Measurements from ENCODE around the gene DDX10.

GRCh38 chr11:108635106-108635505, 29.8 kb upstream of the DDX10 start:
- TF ChIP-seq CTCF (IDR thresholded peaks at IDR 0.05; ENCODE audit: insufficient read depth, low read depth, low read length) (no peak), EZH2 (IDR thresholded peaks at IDR 0.05; ENCODE audit: insufficient read depth, low read length) (no peak)
